DOHH2 (cell line): Measurements from ENCODE around the gene FCN1.

Source experiments
- EZH2phosphoT487 ChIP-seq: fragments of 200-600 bp; sonication (generic); IDR thresholded peaks from 2 replicates; pipeline ENCODE4 v1.6.1; 2017; ENCODE audit warnings: borderline replicate concordance, mild to moderate bottlenecking, antibody characterized with exemption, low read length, moderate library complexity, mixed read lengths
- TF ChIP-seq, protein P1 (sequence below): fragments of 200-600 bp; sonication (generic); IDR thresholded peaks from one replicate; pipeline ENCODE4 v1.5.1; 2014; ENCODE audit warnings: antibody characterized with exemption, mild to moderate bottlenecking, low read depth, low read length; ENCODE audit not compliant: poor library complexity, severe bottlenecking

DNA sequence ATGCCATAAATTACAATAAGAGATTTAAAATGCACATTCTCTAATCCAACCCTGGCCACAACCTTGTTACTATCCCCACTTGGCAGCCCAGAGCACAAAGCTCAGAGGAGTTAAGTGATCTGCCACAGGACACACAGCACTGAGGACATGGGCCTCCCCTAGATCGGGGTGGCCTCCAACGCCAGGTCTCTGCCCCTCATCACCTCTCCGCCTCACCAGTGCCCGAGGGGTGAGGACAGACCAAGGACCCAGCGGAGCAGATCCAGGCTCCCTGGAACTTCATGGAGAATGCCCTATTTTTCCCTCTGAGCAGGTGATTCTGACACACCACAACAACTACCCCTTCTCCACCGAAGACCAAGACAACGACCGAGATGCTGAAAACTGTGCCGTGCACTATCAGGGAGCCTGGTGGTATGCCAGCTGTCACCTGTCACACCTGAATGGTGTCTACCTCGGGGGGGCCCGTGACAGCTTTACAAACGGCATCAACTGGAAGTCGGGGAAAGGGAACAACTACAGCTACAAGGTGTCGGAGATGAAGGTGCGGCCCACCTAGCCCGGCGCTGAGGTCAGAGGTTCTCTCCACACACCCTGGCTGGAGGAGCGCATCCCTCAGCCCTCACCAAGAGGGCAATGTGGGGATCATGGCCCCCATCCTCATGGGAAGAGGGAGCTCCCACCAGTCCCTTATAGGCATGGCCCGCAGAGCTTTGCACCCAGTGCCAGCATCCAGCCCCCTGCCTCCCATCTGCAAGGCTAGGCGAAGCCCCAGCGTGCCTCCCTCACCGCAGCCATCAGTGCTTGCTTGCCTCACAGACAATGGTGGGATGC, 49.6 kb downstream of the FCN1 start:
- TF ChIP-seq, protein P1, sequence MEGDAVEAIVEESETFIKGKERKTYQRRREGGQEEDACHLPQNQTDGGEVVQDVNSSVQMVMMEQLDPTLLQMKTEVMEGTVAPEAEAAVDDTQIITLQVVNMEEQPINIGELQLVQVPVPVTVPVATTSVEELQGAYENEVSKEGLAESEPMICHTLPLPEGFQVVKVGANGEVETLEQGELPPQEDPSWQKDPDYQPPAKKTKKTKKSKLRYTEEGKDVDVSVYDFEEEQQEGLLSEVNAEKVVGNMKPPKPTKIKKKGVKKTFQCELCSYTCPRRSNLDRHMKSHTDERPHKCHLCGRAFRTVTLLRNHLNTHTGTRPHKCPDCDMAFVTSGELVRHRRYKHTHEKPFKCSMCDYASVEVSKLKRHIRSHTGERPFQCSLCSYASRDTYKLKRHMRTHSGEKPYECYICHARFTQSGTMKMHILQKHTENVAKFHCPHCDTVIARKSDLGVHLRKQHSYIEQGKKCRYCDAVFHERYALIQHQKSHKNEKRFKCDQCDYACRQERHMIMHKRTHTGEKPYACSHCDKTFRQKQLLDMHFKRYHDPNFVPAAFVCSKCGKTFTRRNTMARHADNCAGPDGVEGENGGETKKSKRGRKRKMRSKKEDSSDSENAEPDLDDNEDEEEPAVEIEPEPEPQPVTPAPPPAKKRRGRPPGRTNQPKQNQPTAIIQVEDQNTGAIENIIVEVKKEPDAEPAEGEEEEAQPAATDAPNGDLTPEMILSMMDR, result no peak
- no peak for TF ChIP-seq EZH2phosphoT487
